ENCODE data around the gene PPM1A. TPM values are rescaled to one million over a fixed set of nuclear protein-coding genes. Genes with fewer than 3 reads are reported as not detected.

Gene PPM1A
- total and polyA plus RNA-seq, 9 of the 15 experiments (the other 6 are each of a cell fraction or from before 2014, with no cell fraction given), result 5.5 to 23.9 (median 15.2) TPM

GRCh38 chr14:60215127-60215444, 33.9 kb upstream of the PPM1A start:
- Histone ChIP-seq H3K4me3 (no peak overlapping the region), H2AFZ (ENCODE audit: low read depth, low read length) (no peak overlapping the region), H3K27ac (ENCODE audit: extremely low read depth, low read depth, low read length) (no peak overlapping the region), H3K9me3 (replicated peaks; ENCODE audit: control insufficient read depth, insufficient read depth, low read depth, low read length) (no peaks in the 10 kb centered on the region), H3K27me3 (ENCODE audit: control insufficient read depth in 2 of 2, insufficient read depth in 2 of 2, low read length in 2 of 2) (no peaks in the 10 kb centered on the region), H3K79me2 (ENCODE audit: control insufficient read depth, insufficient read depth, low read length) (no peaks in the 10 kb centered on the region), H3K4me2 (ENCODE audit: insufficient read depth, low read length) (no peak overlapping the region), H3K9ac (ENCODE audit: insufficient read depth in 1 of 2, low read depth in 2 of 2, low read length in 2 of 2) (no peak overlapping the region), H3K4me1 (replicated peaks in 1 of 2; ENCODE audit: control insufficient read depth in 2 of 2, insufficient read depth in 2 of 2, low read length in 2 of 2) (no peaks in the 10 kb centered on the region), H4K20me1 (replicated peaks; ENCODE audit: control insufficient read depth, insufficient read depth, low read length) (no peaks in the 10 kb centered on the region), H3K36me3 (ENCODE audit: control insufficient read depth, insufficient read depth, low read length) (no peaks in the 10 kb centered on the region), H3K9me1 (ENCODE audit: control insufficient read depth, insufficient read depth, low read length) (no peaks in the 10 kb centered on the region)
- FAIRE-seq, result no peak
- no peak for ATAC-seq
- intact Hi-C loops (cut with micrococcal nuclease) (no loop called here), in situ Hi-C loops (cut with MboI) (no loop called here)
- ChIA-PET POLR2A (no interaction called here), CTCF (ENCODE audit: low intra/inter-chr PET ratio) (no interaction called here)
- 19% methylated on average over 2 of the region's 2 CpGs for WGBS (ENCODE audit: insufficient coverage, low coverage, missing lambda C conversion rate)
- no peak for DNase-seq (ENCODE audit: extremely low read depth in 1 of 4, low spot score in 3 of 4)
- no TSS peak for BruUV-seq (replicated peaks)
- TF ChIP-seq MYC (IDR thresholded peaks at IDR 0.05; ENCODE audit: low read depth, low read length) (no peak), MYC (CRISPR knock-in tag; IDR thresholded peaks at IDR 0.05; ENCODE audit: borderline replicate concordance, low read depth) (no peak), NFYB (IDR thresholded peaks at IDR 0.05; ENCODE audit: extremely low read depth, insufficient read length) (no peak), RUNX1 (IDR thresholded peaks at IDR 0.05; ENCODE audit: low read depth) (no peak), LCOR (CRISPR knock-in tag; IDR thresholded peaks at IDR 0.05) (no peak), NR4A1 (CRISPR knock-in tag; IDR thresholded peaks at IDR 0.05) (no peak), NR4A1 (tag; IDR thresholded peaks at IDR 0.05) (no peak), NFRKB (IDR thresholded peaks at IDR 0.05; ENCODE audit: low read depth) (no peak), BCLAF1 (IDR thresholded peaks at IDR 0.05; ENCODE audit: borderline replicate concordance in 1 of 2, control insufficient read depth in 1 of 2, low read depth in 2 of 2, low read length in 1 of 2) (no peak), KDM5B (IDR thresholded peaks at IDR 0.05; ENCODE audit: insufficient replicate concordance, low read depth, low read length) (no peak), PHF20 (IDR thresholded peaks at IDR 0.05; ENCODE audit: partially characterized antibody) (no peak), ZNF717 (CRISPR knock-in tag; IDR thresholded peaks at IDR 0.05) (no peak), NCOA6 (IDR thresholded peaks at IDR 0.05) (no peak), TRIM25 (IDR thresholded peaks at IDR 0.05; ENCODE audit: borderline replicate concordance) (no peak), PTTG1 (tag; IDR thresholded peaks at IDR 0.05; ENCODE audit: low read depth) (no peak), PBX2 (CRISPR knock-in tag; IDR thresholded peaks at IDR 0.05; ENCODE audit: low read depth) (no peak), PBX2 (tag; conservative IDR thresholded peaks at IDR 0.05; ENCODE audit: low read depth) (no peak), CHCHD3 (CRISPR knock-in tag; IDR thresholded peaks at IDR 0.05) (no peak)

All from K562 (cell line).